Measurements from ENCODE around the gene C2.

GRCh38 chr6:31883676-31884075 is 43.8 kb upstream of the C2 start:
- TF ChIP-seq CTCF (IDR thresholded peaks at IDR 0.05) (no peak), EZH2 (IDR thresholded peaks at IDR 0.05; ENCODE audit: borderline replicate concordance, insufficient read depth, low read depth, low read length, poor library complexity, severe bottlenecking) (no peak)

All from B cell (primary cell).